ENCODE results near the gene ALDH1L1.

ALDH1L1 gene

GRCh38 chr3:126119976-126120375, 60.4 kb downstream of the ALDH1L1 start:
- no peak overlapping the region for H3K9ac ChIP-seq (ENCODE audit: low read depth, low read length)
- no peaks in the 10 kb centered on the region for H3K9me3 ChIP-seq (ENCODE audit: control insufficient read depth, insufficient read depth, low read length)
- H3K36me3 ChIP-seq (ENCODE audit: control insufficient read depth, insufficient read depth, low read length) = no peaks in the 10 kb centered on the region
- H3K27me3 ChIP-seq (ENCODE audit: control insufficient read depth, insufficient read depth, low read length) = no peaks in the 10 kb centered on the region
- no peaks in the 10 kb centered on the region for H3K4me1 ChIP-seq (ENCODE audit: control insufficient read depth, insufficient read depth, low read length)
- no peak overlapping the region for H3K4me3 ChIP-seq (ENCODE audit: low read depth, low read length)

DNA sequence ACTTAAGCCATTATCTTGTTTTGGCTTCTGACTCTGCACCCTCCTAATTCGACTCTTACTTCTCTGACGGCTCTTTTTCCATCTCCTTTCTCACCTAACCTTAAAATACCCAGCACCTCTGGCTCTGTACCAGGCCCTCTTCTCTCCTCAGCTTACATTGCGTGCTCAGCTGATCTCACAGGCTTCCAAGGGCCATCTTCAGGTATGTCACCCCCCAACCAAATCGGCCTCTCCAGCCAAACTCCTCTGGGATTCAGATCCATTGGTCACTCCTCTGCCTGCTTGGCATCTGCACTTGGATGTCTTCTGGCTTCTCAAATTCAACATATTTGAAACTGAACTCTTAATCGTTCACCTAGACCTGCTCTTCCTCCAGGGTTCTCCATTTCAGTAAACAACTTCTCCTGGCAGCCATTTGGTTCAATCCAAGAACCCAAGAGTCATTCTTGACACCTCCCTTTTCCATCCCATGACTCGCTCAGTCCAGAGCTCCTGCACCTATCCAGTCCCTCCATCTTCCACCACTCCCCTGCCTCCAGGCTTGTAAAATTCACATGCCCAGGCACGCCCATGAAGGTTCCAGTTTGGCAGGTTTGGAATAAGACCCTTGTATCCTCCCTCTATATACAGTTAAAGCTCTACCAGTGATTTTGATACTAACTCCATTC, 61.2 kb downstream of the ALDH1L1 start:
- Histone ChIP-seq H3K9ac (ENCODE audit: low read depth, low read length) (no peak overlapping the region), H3K9me3 (ENCODE audit: control insufficient read depth, insufficient read depth, low read length) (no peaks in the 10 kb centered on the region), H3K4me3 (ENCODE audit: low read depth, low read length) (no peak overlapping the region), H3K27me3 (ENCODE audit: control insufficient read depth, insufficient read depth, low read length) (no peaks in the 10 kb centered on the region), H3K36me3 (ENCODE audit: control insufficient read depth, insufficient read depth, low read length) (no peaks in the 10 kb centered on the region), H3K4me1 (ENCODE audit: control insufficient read depth, insufficient read depth, low read length) (no peaks in the 10 kb centered on the region)

DNA sequence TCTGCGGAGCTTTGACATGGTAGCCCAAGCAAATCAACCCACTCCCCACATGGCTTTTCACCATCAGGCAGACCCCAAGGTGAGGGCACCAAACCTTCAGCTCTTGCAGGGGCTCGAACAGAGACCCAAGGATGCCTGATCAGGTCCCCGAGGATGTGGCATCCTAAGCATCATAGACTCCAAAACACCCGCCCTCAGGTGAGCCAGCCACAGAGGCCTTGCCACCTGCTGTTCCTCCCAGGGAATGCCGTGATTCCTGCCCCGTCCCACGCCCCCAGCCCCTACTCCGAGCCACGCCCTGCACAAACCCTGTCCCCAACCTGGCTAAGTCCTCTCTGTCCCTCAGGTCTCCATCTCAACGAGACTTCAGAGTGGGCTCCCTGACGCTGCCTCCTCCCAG, 61.8 kb downstream of the ALDH1L1 start:
- Histone ChIP-seq H3K4me3 (ENCODE audit: low read depth, low read length) (no peak overlapping the region), H3K4me1 (ENCODE audit: control insufficient read depth, insufficient read depth, low read length) (no peaks in the 10 kb centered on the region), H3K27me3 (ENCODE audit: control insufficient read depth, insufficient read depth, low read length) (no peaks in the 10 kb centered on the region), H3K9ac (ENCODE audit: low read depth, low read length) (no peak overlapping the region), H3K9me3 (ENCODE audit: control insufficient read depth, insufficient read depth, low read length) (no peaks in the 10 kb centered on the region), H3K36me3 (ENCODE audit: control insufficient read depth, insufficient read depth, low read length) (no peaks in the 10 kb centered on the region)

DNA sequence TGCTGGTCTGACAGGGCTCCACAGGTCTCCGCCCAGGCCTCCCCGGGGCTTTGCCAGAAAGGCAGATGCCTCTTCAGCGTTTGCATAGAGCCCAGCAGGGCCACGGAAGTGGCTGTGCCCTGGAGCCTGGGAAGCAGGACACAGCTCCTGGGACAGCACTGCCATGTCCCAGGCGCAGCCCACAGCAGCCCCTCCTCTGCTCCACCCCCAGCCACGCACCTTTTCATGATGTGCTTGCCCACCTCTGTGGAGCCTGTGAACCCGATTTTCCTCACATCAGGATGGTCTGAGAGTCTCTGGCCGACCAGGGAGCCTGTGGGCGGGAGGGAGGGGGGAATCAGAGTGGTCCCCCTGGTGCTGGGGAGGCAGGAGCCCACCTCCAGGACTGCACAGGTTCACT, 62.6 kb downstream of the ALDH1L1 start:
- H3K4me1 ChIP-seq (ENCODE audit: control insufficient read depth, insufficient read depth, low read length) = no peaks in the 10 kb centered on the region
- H3K9me3 ChIP-seq (ENCODE audit: control insufficient read depth, insufficient read depth, low read length) = no peaks in the 10 kb centered on the region
- H3K27me3 ChIP-seq (ENCODE audit: control insufficient read depth, insufficient read depth, low read length) = no peaks in the 10 kb centered on the region
- no peak overlapping the region for H3K9ac ChIP-seq (ENCODE audit: low read depth, low read length)
- no peaks in the 10 kb centered on the region for H3K36me3 ChIP-seq (ENCODE audit: control insufficient read depth, insufficient read depth, low read length)
- H3K4me3 ChIP-seq (ENCODE audit: low read depth, low read length) = no peak overlapping the region

DNA sequence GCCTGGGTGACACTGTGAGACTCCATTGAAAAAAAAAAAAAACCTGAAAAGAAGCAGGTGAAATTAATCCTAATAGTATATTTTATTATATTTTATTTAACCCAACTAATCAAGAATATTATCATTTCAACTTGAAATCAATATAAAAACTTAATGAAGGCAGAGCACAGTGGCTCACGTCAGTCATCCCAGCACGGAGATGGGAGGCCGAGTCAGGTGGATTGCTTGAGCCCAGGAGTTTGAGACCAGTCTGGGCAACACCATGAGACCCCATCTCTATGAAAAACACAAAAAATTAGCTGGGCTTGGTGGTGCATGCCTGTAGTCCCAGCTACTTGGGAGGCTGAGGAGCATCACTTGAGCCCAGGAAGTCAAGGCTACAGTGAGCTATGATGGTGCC, 63.2 kb downstream of the ALDH1L1 start:
- no peaks in the 10 kb centered on the region for H3K4me1 ChIP-seq (ENCODE audit: control insufficient read depth, insufficient read depth, low read length)
- no peak overlapping the region for H3K9ac ChIP-seq (ENCODE audit: low read depth, low read length)
- H3K4me3 ChIP-seq (ENCODE audit: low read depth, low read length) = no peak overlapping the region
- H3K27me3 ChIP-seq (ENCODE audit: control insufficient read depth, insufficient read depth, low read length) = no peaks in the 10 kb centered on the region
- no peaks in the 10 kb centered on the region for H3K36me3 ChIP-seq (ENCODE audit: control insufficient read depth, insufficient read depth, low read length)
- H3K9me3 ChIP-seq (ENCODE audit: control insufficient read depth, insufficient read depth, low read length) = no peaks in the 10 kb centered on the region

DNA sequence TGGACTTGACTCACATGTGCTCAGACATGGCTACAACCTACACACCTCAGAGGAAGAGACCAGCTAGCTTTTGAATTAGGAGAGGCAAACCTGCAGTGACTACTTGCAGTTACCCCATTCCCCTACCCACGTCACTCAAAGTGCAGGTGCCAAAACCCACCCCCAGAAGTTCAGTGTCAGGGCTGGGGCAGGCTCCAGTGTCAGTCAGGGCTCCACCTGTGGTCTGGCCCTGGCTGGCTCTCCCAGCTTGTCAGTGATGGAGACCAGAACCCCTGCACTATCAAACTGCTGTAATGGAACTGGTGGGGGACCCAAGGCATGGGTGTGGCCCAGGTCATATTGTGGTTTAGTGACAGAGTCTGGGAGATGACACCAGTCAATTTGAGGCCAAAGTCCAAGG, 63.9 kb downstream of the ALDH1L1 start:
- H3K36me3 ChIP-seq (ENCODE audit: control insufficient read depth, insufficient read depth, low read length) = no peaks in the 10 kb centered on the region
- no peaks in the 10 kb centered on the region for H3K9me3 ChIP-seq (ENCODE audit: control insufficient read depth, insufficient read depth, low read length)
- H3K4me3 ChIP-seq (ENCODE audit: low read depth, low read length) = no peak overlapping the region
- H3K9ac ChIP-seq (ENCODE audit: low read depth, low read length) = no peak overlapping the region
- H3K27me3 ChIP-seq (ENCODE audit: control insufficient read depth, insufficient read depth, low read length) = no peaks in the 10 kb centered on the region
- H3K4me1 ChIP-seq (ENCODE audit: control insufficient read depth, insufficient read depth, low read length) = no peaks in the 10 kb centered on the region

GRCh38 chr3:126114443-126115386, 65.7 kb downstream of the ALDH1L1 start:
- no peaks in the 10 kb centered on the region for H3K36me3 ChIP-seq (ENCODE audit: control insufficient read depth, insufficient read depth, low read length)
- no peak overlapping the region for H3K4me3 ChIP-seq (ENCODE audit: low read depth, low read length)
- no peaks in the 10 kb centered on the region for H3K4me1 ChIP-seq (ENCODE audit: control insufficient read depth, insufficient read depth, low read length)
- H3K27me3 ChIP-seq (ENCODE audit: control insufficient read depth, insufficient read depth, low read length) = no peaks in the 10 kb centered on the region
- no peak overlapping the region for H3K9ac ChIP-seq (ENCODE audit: low read depth, low read length)
- no peaks in the 10 kb centered on the region for H3K9me3 ChIP-seq (ENCODE audit: control insufficient read depth, insufficient read depth, low read length)

DNA sequence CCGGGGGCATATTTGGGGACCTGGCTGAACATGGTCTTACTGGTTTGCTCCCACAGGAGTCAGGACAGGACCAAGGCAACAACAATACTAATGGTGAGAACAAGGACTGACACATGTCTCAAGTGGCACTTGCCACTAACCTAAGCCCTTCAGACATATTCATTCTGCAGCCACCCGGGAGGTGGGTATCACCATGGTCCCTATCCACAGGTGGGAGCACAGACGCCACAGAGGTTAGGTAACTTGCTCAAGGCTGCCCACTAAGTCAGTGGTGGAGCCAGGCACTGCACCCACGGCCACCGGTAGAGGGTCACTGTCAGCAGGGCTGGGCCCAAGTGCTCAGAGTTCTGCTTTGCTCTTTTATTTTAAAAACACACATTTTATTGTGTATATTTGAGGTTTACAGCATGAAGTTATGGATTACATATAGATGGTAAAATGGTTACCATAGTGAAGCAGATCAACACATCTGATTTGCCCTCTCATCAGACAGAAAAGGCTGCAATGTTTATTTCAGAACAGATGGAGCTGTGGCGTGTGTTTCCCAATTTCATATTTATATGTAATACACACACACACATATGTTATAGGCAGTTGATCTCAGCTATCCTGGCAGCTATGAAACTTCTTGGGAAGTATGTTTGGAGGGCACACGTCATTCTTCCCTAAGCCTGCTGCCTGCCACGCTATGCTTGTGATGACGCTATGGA, 66.5 kb downstream of the ALDH1L1 start:
- Histone ChIP-seq H3K4me1 (ENCODE audit: control insufficient read depth, insufficient read depth, low read length) (no peaks in the 10 kb centered on the region), H3K4me3 (ENCODE audit: low read depth, low read length) (no peak overlapping the region), H3K27me3 (ENCODE audit: control insufficient read depth, insufficient read depth, low read length) (no peaks in the 10 kb centered on the region), H3K36me3 (ENCODE audit: control insufficient read depth, insufficient read depth, low read length) (no peaks in the 10 kb centered on the region), H3K9me3 (ENCODE audit: control insufficient read depth, insufficient read depth, low read length) (no peaks in the 10 kb centered on the region), H3K9ac (ENCODE audit: low read depth, low read length) (no peak overlapping the region)

GRCh38 chr3:126113238-126113555, 67.2 kb downstream of the ALDH1L1 start:
- Histone ChIP-seq H3K4me3 (ENCODE audit: low read depth, low read length) (no peak overlapping the region), H3K4me1 (ENCODE audit: control insufficient read depth, insufficient read depth, low read length) (no peaks in the 10 kb centered on the region), H3K27me3 (ENCODE audit: control insufficient read depth, insufficient read depth, low read length) (no peaks in the 10 kb centered on the region), H3K9ac (ENCODE audit: low read depth, low read length) (no peak overlapping the region), H3K36me3 (ENCODE audit: control insufficient read depth, insufficient read depth, low read length) (no peaks in the 10 kb centered on the region), H3K9me3 (ENCODE audit: control insufficient read depth, insufficient read depth, low read length) (no peaks in the 10 kb centered on the region)

DNA sequence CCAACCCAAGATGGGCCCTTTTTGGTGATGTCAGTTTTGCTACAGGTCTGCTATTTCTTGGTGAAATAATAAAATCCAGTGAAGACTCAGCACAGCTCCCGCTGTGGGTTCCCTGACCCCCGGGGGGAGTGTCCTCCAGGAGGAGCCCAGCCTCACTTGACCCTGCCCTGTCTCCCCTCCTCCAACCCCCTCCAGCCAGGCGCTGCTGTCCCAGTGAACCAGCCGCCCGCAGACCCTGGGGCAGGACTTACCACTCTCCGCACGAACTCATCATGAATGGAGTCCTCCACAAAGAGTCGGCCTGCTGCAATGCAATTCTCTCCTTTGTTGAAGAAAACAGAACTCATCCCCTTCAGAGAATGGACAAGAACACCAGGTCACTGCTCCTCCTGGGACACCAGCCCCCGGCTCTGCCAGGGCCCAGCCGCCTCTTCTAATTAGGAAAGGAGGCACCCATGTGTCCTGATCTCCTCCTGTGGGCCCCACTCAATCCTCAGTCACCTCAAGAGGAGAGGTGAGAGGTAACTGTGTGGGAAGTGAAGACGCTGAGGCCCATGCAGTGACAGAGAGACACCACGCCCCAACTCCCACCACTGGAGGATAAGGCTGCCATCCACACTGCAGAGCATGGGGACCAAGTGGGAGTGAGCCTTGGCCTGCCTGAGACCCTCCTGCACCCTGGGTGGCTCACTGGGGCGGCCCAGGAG, 67.7 kb downstream of the ALDH1L1 start:
- Histone ChIP-seq H3K4me3 (ENCODE audit: low read depth, low read length) (no peak overlapping the region), H3K9ac (ENCODE audit: low read depth, low read length) (no peak overlapping the region)

DNA sequence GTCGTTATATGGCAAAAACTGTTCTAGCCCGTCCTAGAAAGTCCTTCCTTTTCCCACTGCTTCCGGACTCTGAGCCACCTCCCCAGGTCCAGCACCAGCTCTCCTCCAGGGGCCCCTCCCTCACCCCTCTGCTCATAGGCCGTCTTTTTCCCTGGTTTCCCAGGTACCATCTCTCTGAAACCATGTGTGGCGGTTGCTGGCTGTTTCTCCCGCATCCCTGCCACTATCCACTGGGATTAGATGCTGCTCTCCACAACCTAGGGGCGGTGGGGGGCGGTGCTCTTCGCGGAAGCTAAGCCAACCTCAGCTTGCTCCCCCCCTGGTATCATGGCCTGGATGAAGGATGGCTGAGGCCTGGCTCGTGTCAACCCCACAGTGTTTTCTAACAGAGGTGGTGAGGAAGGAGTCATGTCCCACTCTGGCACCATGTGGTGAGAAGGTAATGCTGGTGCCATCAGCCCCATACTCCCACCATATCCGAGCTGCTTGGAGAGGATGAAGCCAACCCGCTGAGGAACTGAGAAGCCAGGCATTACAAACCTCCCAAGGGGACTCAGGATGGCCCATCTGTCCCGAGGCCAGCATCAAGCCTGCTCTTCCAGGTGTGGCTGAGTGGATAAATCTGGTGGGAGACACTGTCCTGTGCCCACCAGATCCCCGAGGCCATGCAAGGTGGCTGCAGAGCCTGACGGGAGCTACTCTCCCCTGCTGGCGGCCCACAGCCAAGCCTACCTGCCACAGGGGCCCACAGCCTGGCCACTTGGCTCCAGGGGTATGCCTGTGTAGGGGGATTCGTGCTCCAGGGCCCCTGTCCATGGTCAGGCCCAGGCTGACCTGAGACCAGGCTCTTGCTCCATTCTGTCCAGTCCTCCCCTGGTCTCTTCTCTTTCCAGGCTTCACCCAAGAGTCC, 68.6 kb downstream of the ALDH1L1 start:
- Histone ChIP-seq H3K9me3 (ENCODE audit: control insufficient read depth, insufficient read depth, low read length) (no peaks in the 10 kb centered on the region), H3K9ac (ENCODE audit: low read depth, low read length) (no peak overlapping the region), H3K4me3 (ENCODE audit: low read depth, low read length) (no peak overlapping the region), H3K4me1 (ENCODE audit: control insufficient read depth, insufficient read depth, low read length) (no peaks in the 10 kb centered on the region), H3K27me3 (ENCODE audit: control insufficient read depth, insufficient read depth, low read length) (no peaks in the 10 kb centered on the region), H3K36me3 (ENCODE audit: control insufficient read depth, insufficient read depth, low read length) (no peaks in the 10 kb centered on the region)

More for the DNA sequence above, 67.7 kb downstream of the ALDH1L1 start:
- Histone ChIP-seq H3K4me1 (ENCODE audit: control insufficient read depth, insufficient read depth, low read length) (no peaks in the 10 kb centered on the region), H3K9me3 (ENCODE audit: control insufficient read depth, insufficient read depth, low read length) (no peaks in the 10 kb centered on the region), H3K36me3 (ENCODE audit: control insufficient read depth, insufficient read depth, low read length) (no peaks in the 10 kb centered on the region), H3K27me3 (ENCODE audit: control insufficient read depth, insufficient read depth, low read length) (no peaks in the 10 kb centered on the region)

Data from iPS-15b (cell line).